ENCODE results near the gene MFSD12.

The MFSD12 gene

GRCh38 chr19:3538258-3538929 is 19.0 kb downstream of the MFSD12 start:
- peak overlapping the region; percentile 65; the same call in 1 of the 2 replicates for H3K27ac ChIP-seq (replicated peaks)
- no peaks in the 10 kb centered on the region for H3K27me3 ChIP-seq (ENCODE audit: insufficient read depth, poor library complexity, severe bottlenecking)
- TF ChIP-seq POLR2AphosphoS5 (IDR thresholded peaks at IDR 0.05; ENCODE audit: low read depth) (no peak), GABPA (IDR thresholded peaks at IDR 0.05; ENCODE audit: low read depth) (no peak), SPI1 (IDR thresholded peaks at IDR 0.05; ENCODE audit: borderline replicate concordance, low read depth) (no peak), REST (IDR thresholded peaks at IDR 0.05; ENCODE audit: insufficient replicate concordance, low read depth) (no peak)
- TF ChIP-seq, protein P1, sequence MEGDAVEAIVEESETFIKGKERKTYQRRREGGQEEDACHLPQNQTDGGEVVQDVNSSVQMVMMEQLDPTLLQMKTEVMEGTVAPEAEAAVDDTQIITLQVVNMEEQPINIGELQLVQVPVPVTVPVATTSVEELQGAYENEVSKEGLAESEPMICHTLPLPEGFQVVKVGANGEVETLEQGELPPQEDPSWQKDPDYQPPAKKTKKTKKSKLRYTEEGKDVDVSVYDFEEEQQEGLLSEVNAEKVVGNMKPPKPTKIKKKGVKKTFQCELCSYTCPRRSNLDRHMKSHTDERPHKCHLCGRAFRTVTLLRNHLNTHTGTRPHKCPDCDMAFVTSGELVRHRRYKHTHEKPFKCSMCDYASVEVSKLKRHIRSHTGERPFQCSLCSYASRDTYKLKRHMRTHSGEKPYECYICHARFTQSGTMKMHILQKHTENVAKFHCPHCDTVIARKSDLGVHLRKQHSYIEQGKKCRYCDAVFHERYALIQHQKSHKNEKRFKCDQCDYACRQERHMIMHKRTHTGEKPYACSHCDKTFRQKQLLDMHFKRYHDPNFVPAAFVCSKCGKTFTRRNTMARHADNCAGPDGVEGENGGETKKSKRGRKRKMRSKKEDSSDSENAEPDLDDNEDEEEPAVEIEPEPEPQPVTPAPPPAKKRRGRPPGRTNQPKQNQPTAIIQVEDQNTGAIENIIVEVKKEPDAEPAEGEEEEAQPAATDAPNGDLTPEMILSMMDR (IDR thresholded peaks at IDR 0.05; ENCODE audit: insufficient read depth, low read length) = no peak
- H3K4me3 ChIP-seq (replicated peaks; ENCODE audit: insufficient read depth, low read length) = no peak overlapping the region
- no peak for DNase-seq (ENCODE audit: low read depth in 1 of 2, low spot score in 1 of 2)

DNA sequence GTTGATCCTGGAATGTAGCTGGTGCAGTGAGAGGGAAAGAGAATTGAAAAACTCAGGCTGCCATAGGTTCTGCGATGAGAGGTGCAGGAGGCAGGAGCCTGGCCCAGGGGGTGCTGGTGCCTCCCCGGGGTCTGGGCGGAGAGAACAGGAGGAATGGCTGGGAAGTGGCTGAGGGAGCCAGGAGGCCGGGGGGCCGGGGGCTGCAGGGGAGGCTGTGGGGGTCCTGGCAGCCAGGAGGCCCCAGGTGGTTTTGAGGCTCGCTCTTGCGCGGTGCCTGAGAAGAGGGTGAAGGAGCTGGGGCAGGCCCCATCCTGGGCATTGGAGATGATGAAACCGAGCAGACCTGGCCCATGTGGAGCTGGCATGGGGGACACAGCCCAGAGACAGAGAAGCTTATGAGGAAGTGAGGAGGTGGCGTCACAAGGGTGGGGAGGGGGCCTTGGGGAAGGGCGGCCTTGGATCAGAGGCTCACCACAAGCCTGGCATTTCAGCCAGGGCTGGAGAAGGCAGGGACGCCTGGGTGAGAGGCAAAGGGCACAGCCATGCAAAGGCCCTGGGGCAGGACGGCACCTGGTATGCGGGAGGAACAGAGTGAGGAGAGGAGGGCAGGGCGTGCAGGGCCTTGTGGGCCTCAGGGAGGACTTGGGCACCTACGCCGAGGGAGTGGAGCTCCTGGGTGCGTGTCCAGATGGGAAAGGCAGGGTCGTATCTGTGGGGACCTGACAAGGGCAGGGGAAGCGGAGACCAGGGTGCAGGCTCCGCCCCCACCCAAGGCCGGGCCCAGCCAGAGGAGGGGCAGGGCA is 19.7 kb downstream of the MFSD12 start:
- no peak overlapping the region for H3K4me3 ChIP-seq (replicated peaks; ENCODE audit: insufficient read depth, low read length)
- peak overlapping the region; percentile 65 for H3K27ac ChIP-seq (replicated peaks)
- peak; percentile 83 for TF ChIP-seq POLR2AphosphoS5 (IDR thresholded peaks at IDR 0.05; ENCODE audit: low read depth)
- TF ChIP-seq, protein P1 (IDR thresholded peaks at IDR 0.05; ENCODE audit: insufficient read depth, low read length) = no peak
- no peak for TF ChIP-seq REST (IDR thresholded peaks at IDR 0.05; ENCODE audit: insufficient replicate concordance, low read depth)
- peak; percentile 85; the same call in 1 of the 2 replicates for TF ChIP-seq SPI1 (IDR thresholded peaks at IDR 0.05; ENCODE audit: borderline replicate concordance, low read depth)
- TF ChIP-seq GABPA (IDR thresholded peaks at IDR 0.05; ENCODE audit: low read depth) = no peak
- DNase-seq (ENCODE audit: low read depth in 1 of 2, low spot score in 1 of 2) = peak in 1 of 2 experiments; percentile 88
- H3K27me3 ChIP-seq (ENCODE audit: insufficient read depth, poor library complexity, severe bottlenecking) = no peaks in the 10 kb centered on the region

GRCh38 chr19:3537101-3537437 is 20.3 kb downstream of the MFSD12 start:
- peak overlapping the region; percentile 65 for H3K27ac ChIP-seq (replicated peaks)
- H3K27me3 ChIP-seq (ENCODE audit: insufficient read depth, poor library complexity, severe bottlenecking) = no peaks in the 10 kb centered on the region
- TF ChIP-seq REST (IDR thresholded peaks at IDR 0.05; ENCODE audit: insufficient replicate concordance, low read depth) = no peak
- no peak for TF ChIP-seq POLR2AphosphoS5 (IDR thresholded peaks at IDR 0.05; ENCODE audit: low read depth)
- no peak for TF ChIP-seq SPI1 (IDR thresholded peaks at IDR 0.05; ENCODE audit: borderline replicate concordance, low read depth)
- TF ChIP-seq, protein P1 (IDR thresholded peaks at IDR 0.05; ENCODE audit: insufficient read depth, low read length) = no peak
- TF ChIP-seq GABPA (IDR thresholded peaks at IDR 0.05; ENCODE audit: low read depth) = no peak
- H3K4me3 ChIP-seq (replicated peaks; ENCODE audit: insufficient read depth, low read length) = no peak overlapping the region
- DNase-seq (ENCODE audit: low read depth in 1 of 2, low spot score in 1 of 2) = no peak
